GM12872 (cell line): ENCODE measurements around the gene HS6ST2.

ENCODE experiments used
- TF ChIP-seq, protein P1 (sequence below): IDR thresholded peaks from 3 replicates; pipeline ENCODE4 v1.5.1; 2011; ENCODE audit warnings: low read depth, mild to moderate bottlenecking, low read length, moderate library complexity; ENCODE audit not compliant: insufficient read depth

Gene HS6ST2

DNA sequence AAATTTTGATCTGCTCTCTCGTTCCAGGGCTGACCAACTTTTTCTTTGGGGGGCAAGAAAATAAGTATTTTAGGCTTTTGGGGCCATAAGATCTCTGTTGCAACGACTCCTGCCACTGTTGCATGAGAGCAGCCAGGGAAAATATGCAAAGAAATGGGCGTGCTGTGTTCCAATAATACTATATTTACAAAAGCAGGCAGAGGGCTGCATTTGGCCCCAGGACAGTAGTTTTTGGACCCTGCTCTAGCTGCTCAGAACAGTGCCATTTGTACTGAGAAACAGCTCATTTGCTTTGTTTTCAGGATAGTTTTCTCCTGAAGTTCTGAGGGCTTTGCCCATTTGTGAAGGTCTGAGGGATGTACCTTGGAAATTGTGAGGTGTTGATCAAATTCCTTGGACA lies 334.5 kb downstream of the HS6ST2 start:
- TF ChIP-seq, protein P1, sequence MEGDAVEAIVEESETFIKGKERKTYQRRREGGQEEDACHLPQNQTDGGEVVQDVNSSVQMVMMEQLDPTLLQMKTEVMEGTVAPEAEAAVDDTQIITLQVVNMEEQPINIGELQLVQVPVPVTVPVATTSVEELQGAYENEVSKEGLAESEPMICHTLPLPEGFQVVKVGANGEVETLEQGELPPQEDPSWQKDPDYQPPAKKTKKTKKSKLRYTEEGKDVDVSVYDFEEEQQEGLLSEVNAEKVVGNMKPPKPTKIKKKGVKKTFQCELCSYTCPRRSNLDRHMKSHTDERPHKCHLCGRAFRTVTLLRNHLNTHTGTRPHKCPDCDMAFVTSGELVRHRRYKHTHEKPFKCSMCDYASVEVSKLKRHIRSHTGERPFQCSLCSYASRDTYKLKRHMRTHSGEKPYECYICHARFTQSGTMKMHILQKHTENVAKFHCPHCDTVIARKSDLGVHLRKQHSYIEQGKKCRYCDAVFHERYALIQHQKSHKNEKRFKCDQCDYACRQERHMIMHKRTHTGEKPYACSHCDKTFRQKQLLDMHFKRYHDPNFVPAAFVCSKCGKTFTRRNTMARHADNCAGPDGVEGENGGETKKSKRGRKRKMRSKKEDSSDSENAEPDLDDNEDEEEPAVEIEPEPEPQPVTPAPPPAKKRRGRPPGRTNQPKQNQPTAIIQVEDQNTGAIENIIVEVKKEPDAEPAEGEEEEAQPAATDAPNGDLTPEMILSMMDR, result no peak

DNA sequence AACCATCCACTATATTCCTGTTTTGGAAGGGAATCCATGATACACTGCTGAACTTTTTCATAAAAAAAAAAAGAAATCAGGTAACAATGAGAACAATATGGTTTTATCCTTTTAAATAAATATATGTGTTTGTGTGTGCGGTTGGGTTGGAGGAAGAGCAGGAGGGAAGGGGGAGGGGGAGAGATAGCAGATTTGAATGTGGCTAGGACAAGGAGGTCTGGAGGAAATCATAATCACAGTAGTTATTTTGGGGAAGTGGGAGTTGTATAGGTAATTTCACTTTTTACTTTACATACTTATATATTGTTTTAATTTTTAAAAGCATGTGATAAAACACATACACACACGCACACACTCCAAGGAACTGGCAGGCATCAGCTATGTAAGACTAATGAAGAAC lies 335.1 kb downstream of the HS6ST2 start:
- TF ChIP-seq, protein P1, result no peak

DNA sequence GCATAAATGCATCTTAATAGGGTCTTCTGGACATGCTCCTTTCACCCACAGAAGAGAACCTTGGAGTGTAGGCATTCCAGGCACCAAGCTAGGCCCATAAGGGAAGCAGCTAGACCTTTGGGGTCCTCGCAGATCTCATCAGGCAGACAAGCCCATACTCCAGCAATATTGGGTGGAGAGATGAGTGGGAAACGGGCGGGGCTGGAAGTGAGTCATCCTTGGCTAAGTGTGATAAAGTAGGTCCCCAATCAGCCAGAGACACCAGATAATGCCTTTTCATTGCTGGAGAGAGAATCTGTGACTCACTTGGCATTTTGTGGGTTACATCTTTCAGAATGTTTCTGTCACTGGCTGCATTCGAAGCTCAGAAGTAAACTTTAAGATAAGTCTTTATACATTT lies 336.3 kb downstream of the HS6ST2 start:
- TF ChIP-seq, protein P1, result no peak

DNA sequence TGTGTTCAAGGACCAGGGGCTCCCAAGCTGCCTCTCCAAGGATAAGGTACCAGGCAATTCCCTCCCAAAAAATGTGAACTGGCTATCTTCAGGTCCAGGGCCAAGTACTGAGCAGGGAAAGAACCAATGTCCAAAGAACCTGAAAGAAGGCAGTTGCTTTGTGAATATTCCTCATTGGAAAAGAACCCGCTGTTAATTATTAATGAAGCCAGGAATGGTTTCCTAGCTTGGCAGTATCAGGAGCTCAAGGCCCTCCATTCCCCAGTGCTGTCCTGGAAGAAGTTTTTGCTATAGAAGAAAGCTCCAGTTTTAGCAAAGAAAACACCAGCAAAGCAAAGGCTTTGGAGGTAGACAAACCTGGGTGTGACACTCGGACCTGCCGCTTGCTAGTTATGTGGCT lies 339.6 kb downstream of the HS6ST2 start:
- TF ChIP-seq, protein P1, result no peak

DNA sequence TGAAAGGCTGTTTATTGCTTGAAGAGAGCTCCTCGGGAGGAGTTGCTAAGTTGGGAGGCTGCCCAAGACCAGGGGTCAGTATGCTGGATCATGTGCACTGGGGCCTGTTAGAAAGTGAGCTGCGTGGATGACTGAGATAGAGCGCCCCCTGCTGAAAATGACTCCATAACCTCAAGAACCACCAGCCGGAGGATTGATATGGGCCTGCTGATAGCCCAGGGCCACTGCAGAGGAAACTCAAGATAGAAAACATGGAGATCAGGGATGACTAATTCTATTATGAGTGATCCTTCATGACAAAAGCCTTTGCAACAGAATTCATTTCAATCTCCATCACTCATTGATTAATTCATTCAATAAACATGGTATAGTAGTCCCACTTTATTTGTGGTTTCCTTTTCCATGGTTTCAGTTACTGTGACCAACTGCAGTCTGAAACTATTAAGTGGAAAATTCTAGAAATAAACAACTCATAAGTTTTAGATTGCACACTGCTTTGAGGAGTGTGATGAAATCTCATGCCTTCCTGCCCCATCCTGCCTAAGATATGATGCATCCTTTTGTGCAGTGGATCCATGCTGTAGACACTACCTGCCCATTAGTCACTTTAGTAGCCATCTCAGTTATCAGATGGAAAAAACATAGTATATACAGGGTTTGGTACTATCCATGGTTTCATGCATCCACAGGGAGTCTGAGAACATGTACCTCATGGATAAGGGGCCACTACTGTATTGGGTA lies 342.9 kb downstream of the HS6ST2 start:
- TF ChIP-seq, protein P1, result peak; percentile 60

DNA sequence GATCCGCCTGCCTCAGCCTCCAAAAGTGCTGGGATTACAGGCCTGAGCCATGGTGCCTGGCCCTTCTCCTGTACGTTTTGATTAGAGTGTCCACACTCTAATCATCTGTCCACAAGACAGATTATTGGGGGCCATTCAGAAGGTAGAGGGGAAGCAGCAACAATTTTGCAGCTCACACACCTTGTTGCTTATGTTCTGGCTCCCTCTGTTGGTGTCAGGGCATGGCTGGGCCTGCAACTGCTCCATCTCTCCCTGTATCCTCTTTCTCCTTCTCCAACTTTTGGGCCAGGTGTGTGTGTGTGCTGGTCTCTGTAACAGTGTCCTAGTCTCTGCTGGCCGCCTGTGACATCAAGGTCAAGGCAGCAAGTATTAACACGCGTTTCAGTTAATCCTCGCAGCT lies 344.1 kb downstream of the HS6ST2 start:
- TF ChIP-seq, protein P1, result peak; percentile 41

DNA sequence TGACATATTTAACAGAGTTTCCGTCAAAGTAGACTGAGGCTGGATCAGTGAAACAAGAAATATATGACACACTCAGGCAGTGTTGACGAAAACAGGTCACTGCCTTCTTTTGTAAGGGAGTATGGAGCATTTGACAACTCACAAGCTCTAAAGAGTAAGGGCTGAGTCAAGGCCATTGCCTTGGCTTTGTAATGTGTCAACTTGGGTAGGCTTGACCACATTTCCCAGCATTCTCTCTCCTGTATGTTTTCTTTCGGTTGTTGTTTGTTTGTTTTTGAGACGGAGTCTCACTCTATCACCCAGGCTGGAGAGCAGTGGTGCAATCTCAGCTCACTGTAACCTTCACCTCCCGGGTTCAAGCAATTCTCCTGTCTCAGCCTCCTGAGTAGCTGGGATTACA lies 344.6 kb downstream of the HS6ST2 start:
- TF ChIP-seq, protein P1, result no peak
